Head of caudate nucleus (tissue), 42 donors: Measurements from ENCODE around the gene PLRG1.

ENCODE experiments used
- DNase-seq, 42 donors: peaks; one replicate each; pipeline versions ENCODE4 v3.0.0 to v3.0.0-alpha.2; 2020 to 2021; ENCODE audit warnings: mixed read lengths in 7 of 42
- intact Hi-C: fragments of 100-400 bp; cut with DNase I; formaldehyde crosslinking; loops from one replicate; pipeline ENCODE4 v1.15.0; 2022

Gene PLRG1

DNA sequence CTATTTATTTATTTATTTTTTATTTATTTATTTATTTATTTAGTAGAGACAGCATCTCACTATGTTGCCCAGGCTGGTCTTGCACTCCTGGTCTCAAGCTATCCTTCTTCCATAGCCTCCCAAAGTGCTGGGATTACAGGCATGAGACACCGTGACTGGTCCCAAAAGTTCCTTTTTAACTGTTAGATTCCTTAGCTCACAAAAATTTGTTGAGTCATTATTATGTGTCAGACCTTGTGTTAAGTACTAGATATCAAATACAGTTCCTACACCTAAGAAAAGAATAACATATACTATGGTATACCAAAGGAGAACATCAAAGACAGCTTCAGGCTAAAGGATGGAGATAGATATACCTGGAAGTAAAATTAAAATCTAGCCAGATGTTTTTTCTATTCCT is 28.7 kb upstream of the PLRG1 start:
- intact Hi-C loops, result no loop called here
- no peak for DNase-seq

DNA sequence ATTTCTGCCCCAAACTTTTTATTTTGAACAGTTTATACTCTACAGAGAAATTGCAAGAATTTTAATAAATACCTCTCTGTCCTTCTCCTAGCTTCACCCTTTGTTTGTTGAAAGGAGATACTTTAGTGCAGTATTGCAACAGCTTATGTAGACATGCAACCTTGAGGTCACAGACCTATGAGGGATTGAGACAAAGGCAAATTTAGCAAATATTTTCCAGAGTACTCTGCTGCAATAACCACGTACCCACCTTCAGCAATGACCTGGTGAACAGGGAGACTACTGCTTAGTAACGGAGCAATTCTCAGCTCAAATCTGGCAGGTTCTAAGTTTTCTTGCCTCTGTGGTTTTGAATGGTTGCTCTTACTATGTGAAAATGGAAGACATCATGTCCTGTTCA is 27.1 kb upstream of the PLRG1 start:
- DNase-seq, result no peak
- intact Hi-C loops, result no loop called here

DNA sequence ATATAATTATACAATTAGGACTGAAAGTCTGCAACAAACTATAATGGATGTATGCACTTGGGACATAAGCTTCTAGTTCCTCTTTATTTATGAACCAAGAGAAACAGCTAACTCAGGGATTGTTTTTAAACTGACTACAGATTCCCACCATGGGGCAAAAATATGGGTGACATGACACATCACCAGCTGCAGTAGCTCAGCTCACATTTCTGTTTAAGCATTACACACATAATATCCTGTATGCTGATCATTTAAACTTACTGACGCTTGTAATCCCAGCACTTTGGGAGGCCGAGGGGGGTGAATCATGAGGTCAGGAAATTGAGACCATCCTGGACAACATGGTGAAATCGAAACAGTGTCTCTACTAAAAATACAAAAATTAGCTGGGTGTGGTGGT is 24.1 kb upstream of the PLRG1 start:
- no peak for DNase-seq
- intact Hi-C loops, result no loop called here

DNA sequence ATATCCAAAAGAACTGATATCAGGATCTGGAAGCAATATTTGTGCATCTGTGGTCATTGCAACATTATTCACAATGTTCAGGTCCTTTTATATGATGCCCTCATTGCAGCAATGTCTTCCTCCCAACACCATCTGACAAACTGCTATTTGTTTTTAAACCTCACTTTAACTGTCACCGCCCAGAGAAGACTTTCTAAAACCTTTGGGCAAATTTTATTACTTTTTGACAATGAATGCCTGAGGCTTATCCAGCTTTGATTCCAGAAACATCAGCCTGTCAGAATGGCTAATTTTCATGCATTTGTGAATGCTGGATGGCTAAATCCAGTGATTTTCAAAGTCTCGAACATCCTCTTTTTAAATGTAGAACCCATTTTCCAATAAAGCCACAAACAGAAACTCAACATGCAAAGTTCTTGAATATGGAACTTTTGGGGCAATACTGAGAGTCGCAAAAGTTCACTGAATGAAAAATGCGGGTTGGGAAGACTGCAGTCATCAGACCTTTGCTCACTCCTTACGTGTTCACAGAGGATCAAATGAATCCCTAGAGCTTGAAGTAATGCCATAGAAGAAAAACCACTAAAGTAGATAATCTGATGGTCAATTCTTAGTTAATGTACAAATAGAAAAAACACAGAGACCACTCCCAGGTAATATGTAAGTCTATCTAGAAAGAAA is 23.1 kb upstream of the PLRG1 start:
- DNase-seq, result no peak
- intact Hi-C loops, result no loop called here

DNA sequence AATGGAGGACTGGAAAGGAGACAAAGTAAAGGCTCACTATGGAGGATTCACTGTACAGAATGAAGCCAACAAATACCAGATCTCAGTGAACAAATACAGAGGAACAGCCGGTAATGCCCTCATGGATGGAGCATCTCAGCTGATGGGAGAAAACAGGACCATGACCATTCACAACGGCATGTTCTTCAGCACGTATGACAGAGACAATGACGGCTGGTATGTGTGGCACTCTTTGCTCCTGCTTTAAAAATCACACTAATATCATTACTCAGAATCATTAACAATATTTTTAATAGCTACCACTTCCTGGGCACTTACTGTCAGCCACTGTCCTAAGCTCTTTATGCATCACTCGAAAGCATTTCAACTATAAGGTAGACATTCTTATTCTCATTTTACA is 19.4 kb upstream of the PLRG1 start:
- no peak for DNase-seq
- intact Hi-C loops, result no loop called here

DNA sequence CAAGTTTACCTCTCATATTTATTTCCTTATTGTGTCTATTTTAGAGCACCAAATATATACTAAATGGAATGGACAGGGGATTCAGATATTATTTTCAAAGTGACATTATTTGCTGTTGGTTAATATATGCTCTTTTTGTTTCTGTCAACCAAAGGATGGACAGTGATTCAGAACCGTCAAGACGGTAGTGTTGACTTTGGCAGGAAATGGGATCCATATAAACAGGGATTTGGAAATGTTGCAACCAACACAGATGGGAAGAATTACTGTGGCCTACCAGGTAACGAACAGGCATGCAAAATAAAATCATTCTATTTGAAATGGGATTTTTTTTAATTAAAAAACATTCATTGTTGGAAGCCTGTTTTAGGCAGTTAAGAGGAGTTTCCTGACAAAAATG is 18.8 kb upstream of the PLRG1 start:
- DNase-seq, result no peak
- intact Hi-C loops, result no loop called here

DNA sequence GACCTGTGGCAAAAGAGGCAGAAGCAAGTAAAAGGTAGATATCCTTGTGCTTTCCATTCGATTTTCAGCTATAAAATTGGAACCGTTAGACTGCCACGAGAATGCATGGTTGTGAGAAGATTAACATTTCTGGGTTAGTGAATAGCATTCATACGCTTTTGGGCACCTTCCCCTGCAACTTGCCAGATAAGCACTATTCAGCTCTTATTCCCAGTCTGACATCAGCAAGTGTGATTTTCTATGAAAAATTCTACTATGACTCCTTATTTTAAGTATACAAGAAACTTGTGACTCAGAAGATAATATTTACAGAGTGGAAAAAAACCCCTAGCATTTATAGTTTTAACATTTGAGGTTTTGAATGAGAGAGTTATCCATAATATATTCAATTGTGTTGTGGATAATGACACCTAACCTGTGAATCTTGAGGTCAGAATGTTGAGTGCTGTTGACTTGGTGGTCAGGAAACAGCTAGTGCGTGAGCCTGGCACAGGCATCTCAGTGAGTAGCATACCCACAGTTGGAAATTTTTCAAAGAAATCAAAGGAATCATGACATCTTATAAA is 16.5 kb upstream of the PLRG1 start:
- intact Hi-C loops, result no loop called here
- DNase-seq, result no peak

DNA sequence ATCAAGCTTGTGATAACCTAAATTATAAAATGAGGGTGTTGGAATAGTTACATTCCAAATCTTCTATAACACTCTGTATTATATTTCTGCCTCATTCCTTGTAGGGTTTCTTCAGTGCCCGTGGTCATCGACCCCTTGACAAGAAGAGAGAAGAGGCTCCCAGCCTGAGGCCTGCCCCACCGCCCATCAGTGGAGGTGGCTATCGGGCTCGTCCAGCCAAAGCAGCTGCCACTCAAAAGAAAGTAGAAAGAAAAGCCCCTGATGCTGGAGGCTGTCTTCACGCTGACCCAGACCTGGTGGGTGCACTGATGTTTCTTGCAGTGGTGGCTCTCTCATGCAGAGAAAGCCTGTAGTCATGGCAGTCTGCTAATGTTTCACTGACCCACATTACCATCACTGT is 15.5 kb upstream of the PLRG1 start:
- no peak for DNase-seq
- intact Hi-C loops, result no loop called here

DNA sequence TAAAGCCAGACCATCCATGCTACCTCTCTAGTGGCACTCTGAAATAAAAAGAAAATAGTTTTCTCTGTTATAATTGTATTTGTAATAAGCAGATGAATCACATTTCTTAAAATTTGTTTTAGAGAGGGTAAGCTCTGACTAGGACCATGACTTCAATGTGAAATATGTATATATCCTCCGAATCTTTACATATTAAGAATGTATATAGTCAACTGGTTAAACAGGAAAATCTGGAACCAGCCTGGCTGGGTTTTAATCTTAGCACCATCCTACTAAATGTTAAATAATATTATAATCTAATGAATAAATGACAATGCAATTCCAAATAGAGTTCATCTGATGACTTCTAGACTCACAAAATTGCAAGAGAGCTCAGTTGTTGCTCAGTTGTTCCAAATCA is 14.1 kb upstream of the PLRG1 start:
- intact Hi-C loops, result no loop called here
- no peak for DNase-seq

DNA sequence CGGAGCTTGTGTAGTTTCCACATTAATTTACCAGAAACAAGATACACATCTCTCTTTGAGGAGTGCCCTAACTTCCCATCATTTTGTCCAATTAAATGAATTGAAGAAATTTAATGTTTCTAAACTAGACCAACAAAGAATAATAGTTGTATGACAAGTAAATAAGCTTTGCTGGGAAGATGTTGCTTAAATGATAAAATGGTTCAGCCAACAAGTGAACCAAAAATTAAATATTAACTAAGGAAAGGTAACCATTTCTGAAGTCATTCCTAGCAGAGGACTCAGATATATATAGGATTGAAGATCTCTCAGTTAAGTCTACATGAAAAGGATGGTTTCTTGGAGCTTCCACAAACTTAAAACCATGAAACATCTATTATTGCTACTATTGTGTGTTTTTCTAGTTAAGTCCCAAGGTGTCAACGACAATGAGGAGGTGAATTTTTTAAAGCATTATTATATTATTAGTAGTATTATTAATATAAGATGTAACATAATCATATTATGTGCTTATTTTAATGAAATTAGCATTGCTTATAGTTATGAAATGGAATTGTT is 12.6 kb upstream of the PLRG1 start, which contains the start of gene FGB:
FGB (plus strand) TSS at position 315 of the 558 bp plus-strand sequence; CDS start at position 323, 8 bp downstream.
- DNase-seq, result no peak
- intact Hi-C loops, result no loop called here

DNA sequence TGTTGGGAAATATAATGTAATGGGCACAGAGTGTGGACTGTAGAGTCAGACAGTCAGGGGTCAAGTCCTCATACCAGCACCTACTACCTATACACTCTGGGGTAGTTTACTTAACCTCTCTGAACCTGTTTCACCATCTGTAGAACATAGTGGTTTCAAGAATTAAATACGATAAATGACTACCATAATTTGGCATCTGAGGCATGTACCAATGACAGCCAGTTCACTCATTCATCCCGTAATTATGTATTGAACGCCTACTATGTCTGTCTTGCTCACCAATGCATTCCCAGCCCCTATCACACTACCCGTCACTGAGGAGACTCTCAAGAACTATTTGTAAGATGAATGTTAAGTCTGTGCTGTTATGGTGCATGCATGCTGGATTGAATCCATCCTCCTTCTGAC is 10.6 kb upstream of the PLRG1 start:
- no peak for DNase-seq
- intact Hi-C loops, result no loop called here

DNA sequence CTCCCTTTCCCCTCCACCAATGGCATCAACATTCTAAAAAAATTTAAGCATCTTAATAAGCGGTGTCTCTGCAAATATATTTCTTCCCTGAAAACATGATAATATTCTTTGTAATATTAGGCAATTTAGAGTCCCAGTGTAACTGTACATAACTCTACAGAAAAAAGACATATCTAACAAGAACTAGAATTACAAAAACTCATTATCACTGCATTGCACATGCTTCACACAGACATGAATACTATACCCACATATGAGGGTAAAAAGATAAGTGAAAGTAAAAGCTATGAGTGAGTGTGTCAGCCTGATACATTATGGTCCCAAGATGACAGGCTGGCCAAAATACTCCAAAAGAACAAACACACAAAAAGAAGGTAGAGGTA is 10.2 kb upstream of the PLRG1 start:
- no peak for DNase-seq

DNA sequence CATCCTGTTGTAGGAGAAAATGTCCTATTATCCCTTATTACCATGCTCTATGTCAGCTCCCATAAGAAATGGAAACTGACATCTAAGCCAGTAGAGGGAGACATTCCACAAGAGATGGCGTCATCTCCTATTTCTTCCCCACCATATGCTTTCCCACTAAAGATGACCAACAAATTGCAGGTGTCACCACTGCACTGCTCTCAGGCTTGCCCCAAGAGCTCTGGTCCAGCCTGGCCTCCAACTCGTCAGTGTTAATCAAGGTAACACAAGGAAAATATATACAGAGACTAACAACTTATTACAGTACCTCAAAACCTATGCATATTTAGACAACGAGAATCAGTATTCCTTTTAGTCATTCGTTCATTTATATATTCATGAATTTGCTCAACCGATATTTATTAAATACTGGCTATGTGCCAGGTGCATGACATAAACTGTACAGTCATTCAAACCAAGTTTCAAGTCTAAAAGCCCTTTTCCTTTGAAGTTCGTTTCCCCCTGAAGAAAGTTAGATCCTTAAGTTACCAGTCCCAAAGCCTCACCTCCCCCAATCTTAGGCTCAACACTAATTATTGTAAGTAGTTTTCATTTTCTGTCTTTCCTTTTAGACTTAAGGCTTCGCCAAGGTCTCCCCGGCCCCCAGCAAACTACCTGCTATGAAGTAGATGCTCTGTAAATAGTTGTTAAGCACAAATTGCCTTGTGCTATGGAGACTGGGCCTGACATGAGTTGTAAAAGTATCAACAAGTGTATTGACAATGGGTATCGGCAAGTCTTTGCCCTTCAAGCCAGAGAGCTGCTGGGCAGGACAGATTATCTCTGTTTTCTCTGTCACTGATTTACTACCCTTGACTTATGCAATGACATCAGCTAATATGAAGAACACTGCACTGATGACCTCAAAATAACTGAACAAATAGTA is 9.6 kb upstream of the PLRG1 start:
- intact Hi-C loops, result no loop called here
- DNase-seq, result peak in 7 of 42 donors; percentile 6 to 48 (median 18)

More for the DNA sequence above, 10.2 kb upstream of the PLRG1 start:
- intact Hi-C loops, result no loop called here

DNA sequence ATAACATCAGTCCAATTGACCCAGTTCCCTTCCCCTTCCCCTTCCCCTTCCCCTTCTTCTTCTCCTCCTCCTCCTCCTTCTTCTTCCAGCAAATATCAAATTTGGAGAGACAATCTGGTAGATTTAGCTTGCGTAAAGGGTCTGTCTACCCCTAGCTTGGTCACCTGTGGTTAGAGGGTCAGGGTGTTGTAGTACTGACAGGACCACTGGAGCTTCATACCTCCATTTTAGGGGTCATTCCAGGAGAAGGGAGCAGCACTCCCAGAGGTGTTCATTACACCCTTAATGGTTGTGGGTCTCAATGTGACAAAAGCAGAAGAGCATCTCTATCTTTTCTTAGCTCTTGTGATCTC is 8.9 kb upstream of the PLRG1 start:
- intact Hi-C loops, result no loop called here

DNA sequence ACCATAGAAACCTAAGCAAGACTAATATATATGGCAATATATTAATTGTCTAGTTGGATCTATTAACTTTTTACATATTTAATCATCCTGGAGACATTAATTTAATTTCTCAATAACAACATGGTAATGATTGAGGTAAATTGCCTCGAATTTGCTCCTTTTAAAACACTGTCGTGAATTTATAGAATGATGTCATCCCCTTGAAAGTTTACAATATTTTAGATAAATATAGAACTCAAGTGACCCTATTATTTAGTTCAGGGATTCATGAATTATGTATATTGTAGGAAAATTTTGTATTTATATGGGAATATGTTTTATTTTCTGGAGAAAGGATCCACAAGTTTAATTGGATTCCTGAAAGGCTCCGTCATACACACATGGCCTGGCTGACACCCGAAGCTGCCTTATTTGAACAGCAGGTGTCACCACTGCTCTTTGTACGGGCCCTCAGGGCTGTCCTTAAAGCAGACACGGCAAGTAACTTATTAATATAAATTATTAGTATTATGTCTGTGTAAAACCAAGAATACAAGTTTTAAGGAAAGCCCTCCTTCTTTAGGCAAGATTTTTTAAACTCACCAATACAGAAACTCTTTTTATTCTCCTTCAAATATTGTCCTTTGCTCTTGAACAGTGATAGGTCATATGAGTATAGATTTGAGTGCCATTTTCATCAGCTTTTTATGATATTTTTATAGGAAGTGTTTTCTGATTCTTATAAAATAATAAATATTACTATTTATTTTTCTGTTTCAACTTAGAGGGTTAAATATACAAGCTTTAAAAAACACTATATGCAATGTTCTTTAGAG is 1.9 kb upstream of the PLRG1 start:
- intact Hi-C loops, result loop anchor here (5.0 kb wide), 1 partner anchor 70 kb away; no protein-coding TSS in a partner anchor
- peak; percentile 66 to 92 (median 82) for DNase-seq

More for the DNA sequence above, 8.9 kb upstream of the PLRG1 start:
- no peak for DNase-seq

DNA sequence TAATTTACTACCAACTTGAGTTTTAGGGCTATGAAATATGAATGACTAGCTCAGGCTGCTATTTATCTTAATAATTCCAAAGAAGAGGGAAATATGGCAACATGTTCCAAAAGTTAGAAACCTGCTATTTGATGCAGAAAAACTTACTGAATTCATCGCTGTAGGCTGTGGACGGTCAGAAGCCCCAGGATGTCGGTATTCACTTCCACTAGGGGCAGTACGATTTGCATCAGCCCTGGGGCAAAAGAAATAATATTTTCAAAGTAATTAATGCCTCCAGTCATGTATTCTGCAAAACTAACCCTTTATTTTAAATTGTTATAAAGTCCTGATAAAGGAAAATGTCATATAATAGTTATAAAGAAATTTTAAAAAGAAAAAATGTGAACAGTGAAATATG is 4.5 kb downstream of the PLRG1 start:
- no peak for DNase-seq
- intact Hi-C loops, result no loop called here

DNA sequence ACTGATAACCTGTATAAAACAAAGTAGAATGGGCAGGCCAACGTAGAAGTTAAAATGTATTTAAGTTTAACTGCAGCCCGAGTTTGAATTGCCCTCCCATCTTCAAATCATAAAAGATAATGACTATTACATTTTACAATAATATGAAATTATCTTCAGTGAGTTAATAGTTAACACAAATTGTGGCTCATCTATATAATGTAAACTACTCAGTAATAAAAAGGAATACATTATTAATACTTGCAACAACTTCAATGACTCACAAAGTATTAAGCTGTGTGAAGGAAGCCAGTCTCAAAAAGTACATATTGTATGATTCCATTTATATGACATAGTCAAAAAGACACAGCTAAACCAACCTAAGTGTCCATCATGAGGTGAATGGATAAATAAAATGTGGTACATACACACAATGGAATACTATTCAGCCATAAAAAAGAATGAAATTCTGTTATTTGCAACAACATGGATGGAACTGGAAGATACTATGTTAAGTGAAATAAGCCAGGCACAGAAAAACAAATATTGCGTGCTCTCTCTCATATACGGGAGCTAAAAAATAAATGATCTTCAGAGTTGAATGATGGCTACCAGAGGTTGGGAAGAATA is 7.8 kb downstream of the PLRG1 start:
- intact Hi-C loops, result no loop called here
- DNase-seq, result no peak

DNA sequence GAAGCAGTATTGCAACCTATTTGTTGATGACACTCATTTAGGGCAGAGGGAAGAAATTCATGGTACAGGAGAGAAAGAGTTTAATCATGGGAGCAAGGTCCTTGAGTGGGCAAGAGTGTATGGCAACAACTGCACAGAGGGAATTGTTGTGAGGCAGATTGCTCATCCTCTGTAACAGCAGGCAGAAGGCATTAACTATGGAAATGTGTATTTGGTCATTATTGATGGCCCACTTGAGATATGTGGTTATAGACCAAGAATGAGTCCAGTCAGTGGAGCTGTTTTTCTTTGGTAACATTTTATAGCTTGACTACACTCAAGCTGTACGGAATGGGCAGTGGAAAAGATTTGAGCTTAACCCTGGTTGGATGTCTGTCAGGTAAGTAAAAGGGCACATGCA is 15.9 kb downstream of the PLRG1 start:
- intact Hi-C loops, result no loop called here
- no peak for DNase-seq
